Measurements from ENCODE around the gene NFIA.

Gene NFIA

GRCh38 chr1:61368876-61369275, 286.5 kb downstream of the NFIA start:
- H3K9me3 ChIP-seq (ENCODE audit: control insufficient read depth, low read depth, low read length), result no peaks in the 10 kb centered on the region
- H3K9ac ChIP-seq (ENCODE audit: low read length), result no peak overlapping the region
- H3K36me3 ChIP-seq (ENCODE audit: control insufficient read depth, low read depth, low read length), result no peaks in the 10 kb centered on the region
- no peaks in the 10 kb centered on the region for H3K27me3 ChIP-seq (ENCODE audit: control insufficient read depth, insufficient read depth, low read length)
- H3K27ac ChIP-seq (ENCODE audit: low read length), result no peak overlapping the region
- no peaks in the 10 kb centered on the region for H3K4me1 ChIP-seq (ENCODE audit: control insufficient read depth, low read depth, low read length)
- no peak overlapping the region for H3K4me3 ChIP-seq (ENCODE audit: low read length)

GRCh38 chr1:61370177-61370912, 288.0 kb downstream of the NFIA start:
- Histone ChIP-seq H3K36me3 (ENCODE audit: control insufficient read depth, low read depth, low read length) (no peaks in the 10 kb centered on the region), H3K9me3 (ENCODE audit: control insufficient read depth, low read depth, low read length) (no peaks in the 10 kb centered on the region), H3K27me3 (ENCODE audit: control insufficient read depth, insufficient read depth, low read length) (no peaks in the 10 kb centered on the region), H3K4me3 (ENCODE audit: low read length) (no peak overlapping the region), H3K9ac (ENCODE audit: low read length) (no peak overlapping the region), H3K4me1 (ENCODE audit: control insufficient read depth, low read depth, low read length) (no peaks in the 10 kb centered on the region), H3K27ac (ENCODE audit: low read length) (no peak overlapping the region)

- Histone ChIP-seq H3K27ac (ENCODE audit: low read length) (no peak overlapping the region), H3K4me3 (ENCODE audit: low read length) (no peak overlapping the region), H3K9me3 (ENCODE audit: control insufficient read depth, low read depth, low read length) (no peaks in the 10 kb centered on the region), H3K27me3 (ENCODE audit: control insufficient read depth, insufficient read depth, low read length) (no peaks in the 10 kb centered on the region), H3K36me3 (ENCODE audit: control insufficient read depth, low read depth, low read length) (no peaks in the 10 kb centered on the region), H3K9ac (ENCODE audit: low read length) (no peak overlapping the region), H3K4me1 (ENCODE audit: control insufficient read depth, low read depth, low read length) (no peaks in the 10 kb centered on the region)
Measured at GRCh38 chr1:61370913-61371279, 288.5 kb downstream of the NFIA start.

- Histone ChIP-seq H3K4me1 (ENCODE audit: control insufficient read depth, low read depth, low read length) (no peaks in the 10 kb centered on the region), H3K27me3 (ENCODE audit: control insufficient read depth, insufficient read depth, low read length) (no peaks in the 10 kb centered on the region), H3K9me3 (ENCODE audit: control insufficient read depth, low read depth, low read length) (no peaks in the 10 kb centered on the region), H3K9ac (ENCODE audit: low read length) (no peak overlapping the region), H3K36me3 (ENCODE audit: control insufficient read depth, low read depth, low read length) (no peaks in the 10 kb centered on the region), H3K4me3 (ENCODE audit: low read length) (no peak overlapping the region), H3K27ac (ENCODE audit: low read length) (no peak overlapping the region)
Measured at GRCh38 chr1:61372944-61373343, 290.6 kb downstream of the NFIA start.

GRCh38 chr1:61374156-61374555, 291.8 kb downstream of the NFIA start:
- Histone ChIP-seq H3K9me3 (ENCODE audit: control insufficient read depth, low read depth, low read length) (no peaks in the 10 kb centered on the region), H3K9ac (ENCODE audit: low read length) (no peak overlapping the region)

GRCh38 chr1:61375082-61375880, 292.9 kb downstream of the NFIA start:
- H3K27ac ChIP-seq (ENCODE audit: low read length), result no peak overlapping the region
- H3K27me3 ChIP-seq (ENCODE audit: control insufficient read depth, insufficient read depth, low read length), result no peaks in the 10 kb centered on the region
- no peak overlapping the region for H3K4me3 ChIP-seq (ENCODE audit: low read length)

More at GRCh38 chr1:61374156-61374555, 291.8 kb downstream of the NFIA start:
- Histone ChIP-seq H3K27me3 (ENCODE audit: control insufficient read depth, insufficient read depth, low read length) (no peaks in the 10 kb centered on the region), H3K4me1 (ENCODE audit: control insufficient read depth, low read depth, low read length) (no peaks in the 10 kb centered on the region), H3K4me3 (ENCODE audit: low read length) (no peak overlapping the region), H3K27ac (ENCODE audit: low read length) (no peak overlapping the region), H3K36me3 (ENCODE audit: control insufficient read depth, low read depth, low read length) (no peaks in the 10 kb centered on the region)

GRCh38 chr1:61376151-61376550, 293.8 kb downstream of the NFIA start:
- no peaks in the 10 kb centered on the region for H3K36me3 ChIP-seq (ENCODE audit: control insufficient read depth, low read depth, low read length)
- H3K27ac ChIP-seq (ENCODE audit: low read length), result no peak overlapping the region
- no peak overlapping the region for H3K9ac ChIP-seq (ENCODE audit: low read length)
- H3K9me3 ChIP-seq (ENCODE audit: control insufficient read depth, low read depth, low read length), result no peaks in the 10 kb centered on the region
- H3K4me3 ChIP-seq (ENCODE audit: low read length), result no peak overlapping the region
- H3K4me1 ChIP-seq (ENCODE audit: control insufficient read depth, low read depth, low read length), result no peaks in the 10 kb centered on the region
- H3K27me3 ChIP-seq (ENCODE audit: control insufficient read depth, insufficient read depth, low read length), result no peaks in the 10 kb centered on the region

More at GRCh38 chr1:61375082-61375880, 292.9 kb downstream of the NFIA start:
- Histone ChIP-seq H3K4me1 (ENCODE audit: control insufficient read depth, low read depth, low read length) (no peaks in the 10 kb centered on the region), H3K9me3 (ENCODE audit: control insufficient read depth, low read depth, low read length) (no peaks in the 10 kb centered on the region), H3K36me3 (ENCODE audit: control insufficient read depth, low read depth, low read length) (no peaks in the 10 kb centered on the region), H3K9ac (ENCODE audit: low read length) (no peak overlapping the region)

- no peaks in the 10 kb centered on the region for H3K36me3 ChIP-seq (ENCODE audit: control insufficient read depth, low read depth, low read length)
- no peaks in the 10 kb centered on the region for H3K4me1 ChIP-seq (ENCODE audit: control insufficient read depth, low read depth, low read length)
- H3K4me3 ChIP-seq (ENCODE audit: low read length), result no peak overlapping the region
- H3K27me3 ChIP-seq (ENCODE audit: control insufficient read depth, insufficient read depth, low read length), result no peaks in the 10 kb centered on the region
- H3K9me3 ChIP-seq (ENCODE audit: control insufficient read depth, low read depth, low read length), result no peaks in the 10 kb centered on the region
- no peak overlapping the region for H3K27ac ChIP-seq (ENCODE audit: low read length)
- no peak overlapping the region for H3K9ac ChIP-seq (ENCODE audit: low read length)
Measured at GRCh38 chr1:61377242-61377958, 295.0 kb downstream of the NFIA start.

GRCh38 chr1:61378494-61379180, 296.3 kb downstream of the NFIA start:
- no peak overlapping the region for H3K27ac ChIP-seq (ENCODE audit: low read length)
- no peaks in the 10 kb centered on the region for H3K4me1 ChIP-seq (ENCODE audit: control insufficient read depth, low read depth, low read length)
- H3K36me3 ChIP-seq (ENCODE audit: control insufficient read depth, low read depth, low read length), result no peaks in the 10 kb centered on the region
- no peak overlapping the region for H3K4me3 ChIP-seq (ENCODE audit: low read length)
- H3K9me3 ChIP-seq (ENCODE audit: control insufficient read depth, low read depth, low read length), result no peaks in the 10 kb centered on the region
- H3K27me3 ChIP-seq (ENCODE audit: control insufficient read depth, insufficient read depth, low read length), result no peaks in the 10 kb centered on the region
- H3K9ac ChIP-seq (ENCODE audit: low read length), result no peak overlapping the region

GRCh38 chr1:61379693-61380092, 297.3 kb downstream of the NFIA start:
- Histone ChIP-seq H3K4me1 (ENCODE audit: control insufficient read depth, low read depth, low read length) (no peaks in the 10 kb centered on the region), H3K9ac (ENCODE audit: low read length) (no peak overlapping the region), H3K4me3 (ENCODE audit: low read length) (no peak overlapping the region), H3K36me3 (ENCODE audit: control insufficient read depth, low read depth, low read length) (no peaks in the 10 kb centered on the region), H3K27ac (ENCODE audit: low read length) (no peak overlapping the region), H3K27me3 (ENCODE audit: control insufficient read depth, insufficient read depth, low read length) (no peaks in the 10 kb centered on the region), H3K9me3 (ENCODE audit: control insufficient read depth, low read depth, low read length) (no peaks in the 10 kb centered on the region)

GRCh38 chr1:61380561-61380960, 298.2 kb downstream of the NFIA start:
- H3K9ac ChIP-seq (ENCODE audit: low read length), result no peak overlapping the region
- no peaks in the 10 kb centered on the region for H3K36me3 ChIP-seq (ENCODE audit: control insufficient read depth, low read depth, low read length)
- no peaks in the 10 kb centered on the region for H3K4me1 ChIP-seq (ENCODE audit: control insufficient read depth, low read depth, low read length)
- no peak overlapping the region for H3K27ac ChIP-seq (ENCODE audit: low read length)
- no peak overlapping the region for H3K4me3 ChIP-seq (ENCODE audit: low read length)
- no peaks in the 10 kb centered on the region for H3K27me3 ChIP-seq (ENCODE audit: control insufficient read depth, insufficient read depth, low read length)
- no peaks in the 10 kb centered on the region for H3K9me3 ChIP-seq (ENCODE audit: control insufficient read depth, low read depth, low read length)
